SK-N-SH (cell line): ENCODE data around the gene STON2. TPM values are rescaled to one million over a fixed set of nuclear protein-coding genes. Genes with fewer than 3 reads are reported as not detected.
"Not testable (repeated sequence)": the region's sequence is repeated elsewhere in the genome, so short reads cannot be mapped to it uniquely, and the experiment has no call there.

Experiments
- CTCF ChIA-PET: fragments of 300-600, 350-600 bp; formaldehyde crosslinking; extraction: SDS; loops from one replicate; lab custom pipeline; 2021; lab: Yijun Ruan, JAX
- POLR2A ChIA-PET: fragments of 350-600 bp; sonication (Branson Sonifier 250); formaldehyde crosslinking; extraction: SDS; loops from one replicate; lab custom pipeline; 2020; ENCODE audit warnings: antibody characterized with exemption, inconsistent platforms; lab: Yijun Ruan, JAX
- DNase-seq: peaks from one replicate; pipeline ENCODE4 v3.0.0; 2012
- H2AFZ ChIP-seq: fragments of 200-600 bp; sonication (generic); 2 replicates; pipeline ENCODE4 v1.8.1; 2016; ENCODE audit warnings: antibody characterized with exemption, mild to moderate bottlenecking, low read depth
- H3F3A ChIP-seq: fragments of 200-600 bp; sonication (generic); replicated peaks from 2 replicates; pipeline ENCODE3; 2016; ENCODE audit warnings: antibody characterized with exemption, mild to moderate bottlenecking; ENCODE audit not compliant: insufficient read depth
- H3K27ac ChIP-seq, 2 experiments: fragments of 200-500 bp in 1 of 2; fragments of 200-600 bp in 1 of 2; sonication (Bioruptor generic) in 1 of 2; sonication (generic), shearing (Covaris generic) in 1 of 2; 2 replicates each; pipeline versions ENCODE4 v1.5.1 to v1.6.1; 2014 to 2016; ENCODE audit warnings: low read depth in 2 of 2, inconsistent platforms in 1 of 2, low read length in 1 of 2, mild to moderate bottlenecking in 1 of 2, mixed read lengths in 1 of 2
- H3K27me3 ChIP-seq: fragments of 200-600 bp; sonication (generic), shearing (Covaris generic); 2 replicates; pipeline ENCODE4 v1.6.1; 2016; ENCODE audit warnings: mixed run types; ENCODE audit not compliant: insufficient read depth
- H3K36me3 ChIP-seq, 2 experiments: fragments of 200-500 bp in 1 of 2; fragments of 200-600 bp in 1 of 2; sonication (Bioruptor generic) in 1 of 2; sonication (generic) in 1 of 2; replicated peaks in 1 of 2; 2 replicates each; pipeline versions ENCODE3 to v1.5.1; 2014 to 2016; ENCODE audit warnings: low read length in 1 of 2, mild to moderate bottlenecking in 1 of 2; ENCODE audit not compliant: insufficient read depth in 2 of 2, control insufficient read depth in 1 of 2
- H3K4me1 ChIP-seq, 2 experiments: fragments of 200-500 bp in 1 of 2; fragments of 200-600 bp in 1 of 2; sonication (Bioruptor generic) in 1 of 2; sonication (generic), shearing (Covaris generic) in 1 of 2; 2 replicates each; pipeline versions ENCODE4 v1.5.1 to v1.6.1; 2014 to 2016; ENCODE audit warnings: low read depth in 1 of 2, low read length in 1 of 2, mixed run types in 1 of 2; ENCODE audit not compliant: insufficient read depth in 2 of 2, control insufficient read depth in 1 of 2
- H3K4me2 ChIP-seq: fragments of 200-600 bp; sonication (generic), shearing (Covaris generic); 2 replicates; pipeline ENCODE4 v1.6.1; 2017; ENCODE audit warnings: mixed run types
- H3K4me3 ChIP-seq, 2 experiments: fragments of 200-500 bp in 1 of 2; fragments of 200-600 bp in 1 of 2; sonication (Bioruptor generic) in 1 of 2; sonication (generic), shearing (Covaris generic) in 1 of 2; 2 replicates each; pipeline versions ENCODE4 v1.5.1 to v1.8.1; 2014 to 2016; ENCODE audit warnings: low read depth in 2 of 2, inconsistent platforms in 1 of 2, low read length in 1 of 2, mild to moderate bottlenecking in 1 of 2, mixed read lengths in 1 of 2, moderate library complexity in 1 of 2
- H3K79me2 ChIP-seq: fragments of 200-600 bp; sonication (generic); 2 replicates; pipeline ENCODE4 v1.8.1; 2017; ENCODE audit warnings: mild to moderate bottlenecking; ENCODE audit not compliant: insufficient read depth
- H3K9ac ChIP-seq: fragments of 200-600 bp; sonication (generic); 2 replicates; pipeline ENCODE4 v1.6.1; 2017; ENCODE audit warnings: mixed run types
- H3K9me2 ChIP-seq: fragments of 200-600 bp; sonication (generic); 2 replicates; pipeline ENCODE4 v1.6.1; 2017; ENCODE audit warnings: mixed run types
- H3K9me3 ChIP-seq: fragments of 200-600 bp; sonication (generic); 2 replicates; pipeline ENCODE4 v1.6.1; 2017; ENCODE audit warnings: mixed run types, mild to moderate bottlenecking, moderate library complexity
- H4K20me1 ChIP-seq: fragments of 200-600 bp; sonication (generic); 2 replicates; pipeline ENCODE4 v1.6.1; 2017; ENCODE audit warnings: mild to moderate bottlenecking, mixed run types; ENCODE audit not compliant: insufficient read depth
- CHD2 ChIP-seq: fragments of 150-350 bp; IDR thresholded peaks from 2 replicates; pipeline ENCODE4 v1.6.1; 2018; ENCODE audit warnings: low read length; ENCODE audit not compliant: partially characterized antibody
- ELF1 ChIP-seq: IDR thresholded peaks from 2 replicates; pipeline ENCODE4 v1.4.0; 2012
- EP300 ChIP-seq, 2 experiments: IDR thresholded peaks; 2 replicates each; pipeline versions ENCODE4 v1.4.0 to v1.6.1; 2012; ENCODE audit warnings: borderline replicate concordance in 1 of 2, low read depth in 1 of 2, low read length in 1 of 2
- FOXJ3 ChIP-seq: sonication (generic); formaldehyde crosslinking; IDR thresholded peaks from 2 replicates; pipeline ENCODE4 v1.5.1; 2020; ENCODE audit warnings: mild to moderate bottlenecking, missing genetic modification reagents
- GABPA ChIP-seq: IDR thresholded peaks from 2 replicates; pipeline ENCODE4 v1.4.0; 2012; ENCODE audit warnings: low read depth, mild to moderate bottlenecking
- SMC3 ChIP-seq: IDR thresholded peaks from 2 replicates; pipeline ENCODE4 v1.6.1; 2012; ENCODE audit warnings: low read depth, low read length, improper control_type of control experiment
- USF2 ChIP-seq: fragments of 150-350 bp; IDR thresholded peaks from 2 replicates; pipeline ENCODE4 v1.6.1; 2017; ENCODE audit warnings: antibody characterized with exemption, low read length, low read depth, borderline replicate concordance
- WGBS: methylation state at CpG from one replicate; pipeline ENCODE4 v1.1.6; 2017; ENCODE audit warnings: low lambda C conversion rate; 5-methylcytosine and 5-hydroxymethylcytosine counted together
- polyA plus RNA-seq, 3 experiments: library from polyadenylated mRNA; depleted of rRNA; stranded (reverse); fragments of >200 nt; gene quantifications; 2 replicates each; pipeline ENCODE4 v1.2.3, GENCODE V29; 2012
- TF ChIP-seq, protein P1 (sequence below): fragments of 150-350 bp; IDR thresholded peaks from 2 replicates; pipeline ENCODE4 v1.6.1; 2016; ENCODE audit warnings: mild to moderate bottlenecking, low read depth, low read length

Gene STON2
- polyA plus RNA-seq, 1 of the 3 experiments (the other 2 are of a cell fraction), result not detected

GRCh38 chr14:81244431-81244830, 155.7 kb downstream of the STON2 start:
- H3K9me2 ChIP-seq, H3K4me2 ChIP-seq, H3K9me3 ChIP-seq, H3K79me2 ChIP-seq, H3K36me3 ChIP-seq, DNase-seq, H3F3A ChIP-seq, H4K20me1 ChIP-seq, H3K9ac ChIP-seq, POLR2A ChIA-PET, H2AFZ ChIP-seq, CTCF ChIA-PET, H3K4me3 ChIP-seq, H3K27ac ChIP-seq, H3K4me1 ChIP-seq, H3K27me3 ChIP-seq: not testable (repeated sequence)
- 90% methylated on average over 25 of the region's 28 CpGs for WGBS

GRCh38 chr14:81243499-81243898, 156.6 kb downstream of the STON2 start:
- Histone ChIP-seq H3K27me3 (no peaks in the 10 kb centered on the region), H3K4me1 (no peaks in the 10 kb centered on the region), H2AFZ (no peak overlapping the region), H3K4me2 (no peak overlapping the region), H3F3A (no peaks in the 10 kb centered on the region), H3K36me3 (no peaks in the 10 kb centered on the region), H3K27ac (no peak overlapping the region), H3K9me2 (no peaks in the 10 kb centered on the region), H3K9ac (no peak overlapping the region), H3K9me3 (peaks cover 10% of the 10 kb centered on the region; the same call in 1 of the 2 replicates), H4K20me1 (no peaks in the 10 kb centered on the region), H3K79me2 (no peaks in the 10 kb centered on the region), H3K4me3 (no peak overlapping the region)
- DNase-seq, result no peak
- TF ChIP-seq USF2, result no peak
- no peak for TF ChIP-seq CHD2
- TF ChIP-seq, protein P1, sequence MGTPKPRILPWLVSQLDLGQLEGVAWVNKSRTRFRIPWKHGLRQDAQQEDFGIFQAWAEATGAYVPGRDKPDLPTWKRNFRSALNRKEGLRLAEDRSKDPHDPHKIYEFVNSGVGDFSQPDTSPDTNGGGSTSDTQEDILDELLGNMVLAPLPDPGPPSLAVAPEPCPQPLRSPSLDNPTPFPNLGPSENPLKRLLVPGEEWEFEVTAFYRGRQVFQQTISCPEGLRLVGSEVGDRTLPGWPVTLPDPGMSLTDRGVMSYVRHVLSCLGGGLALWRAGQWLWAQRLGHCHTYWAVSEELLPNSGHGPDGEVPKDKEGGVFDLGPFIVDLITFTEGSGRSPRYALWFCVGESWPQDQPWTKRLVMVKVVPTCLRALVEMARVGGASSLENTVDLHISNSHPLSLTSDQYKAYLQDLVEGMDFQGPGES, result no peak
- no peak for TF ChIP-seq GABPA
- no peak for TF ChIP-seq EP300 (IDR thresholded peaks at IDR 0.05; ENCODE audit: borderline replicate concordance in 1 of 2, low read depth in 1 of 2, low read length in 1 of 2)
- no peak for TF ChIP-seq FOXJ3 (CRISPR knock-in tag)
- TF ChIP-seq SMC3, result no peak
- no peak for TF ChIP-seq ELF1
- 6% methylated on average over 2 of the region's 2 CpGs for WGBS
- ChIA-PET POLR2A (no interaction called here), CTCF (no interaction called here)

- H3K4me3 ChIP-seq, H3K4me2 ChIP-seq, H3K27ac ChIP-seq, H3K79me2 ChIP-seq, H3K27me3 ChIP-seq, H2AFZ ChIP-seq, H3K9me3 ChIP-seq, DNase-seq, H3K9ac ChIP-seq, H4K20me1 ChIP-seq, H3F3A ChIP-seq, H3K9me2 ChIP-seq, H3K36me3 ChIP-seq, POLR2A ChIA-PET, H3K4me1 ChIP-seq: not testable (repeated sequence)
- 53% methylated on average over 2 of the region's 2 CpGs for WGBS
- CTCF ChIA-PET, result interaction anchor here (0.8 to 0.9 kb wide), 2 partner anchors 218 to 227 kb away, joined by 3 read pairs; no protein-coding TSS in a partner anchor
Measured at GRCh38 chr14:81236849-81237248, 163.3 kb downstream of the STON2 start.
